HG02642 (cell line): ENCODE results near the gene CWC25.
A peak's percentile ranks its signal among the peaks of the same experiment; 100 is the strongest.

Experiments
- ATAC-seq: cut with Tn5 transposase; IDR thresholded peaks from one replicate; pipeline ENCODE4 v1.9.1; 2021; ENCODE audit warnings: mild to moderate bottlenecking; ENCODE audit not compliant: unreplicated experiment, poor library complexity

The CWC25 gene

DNA sequence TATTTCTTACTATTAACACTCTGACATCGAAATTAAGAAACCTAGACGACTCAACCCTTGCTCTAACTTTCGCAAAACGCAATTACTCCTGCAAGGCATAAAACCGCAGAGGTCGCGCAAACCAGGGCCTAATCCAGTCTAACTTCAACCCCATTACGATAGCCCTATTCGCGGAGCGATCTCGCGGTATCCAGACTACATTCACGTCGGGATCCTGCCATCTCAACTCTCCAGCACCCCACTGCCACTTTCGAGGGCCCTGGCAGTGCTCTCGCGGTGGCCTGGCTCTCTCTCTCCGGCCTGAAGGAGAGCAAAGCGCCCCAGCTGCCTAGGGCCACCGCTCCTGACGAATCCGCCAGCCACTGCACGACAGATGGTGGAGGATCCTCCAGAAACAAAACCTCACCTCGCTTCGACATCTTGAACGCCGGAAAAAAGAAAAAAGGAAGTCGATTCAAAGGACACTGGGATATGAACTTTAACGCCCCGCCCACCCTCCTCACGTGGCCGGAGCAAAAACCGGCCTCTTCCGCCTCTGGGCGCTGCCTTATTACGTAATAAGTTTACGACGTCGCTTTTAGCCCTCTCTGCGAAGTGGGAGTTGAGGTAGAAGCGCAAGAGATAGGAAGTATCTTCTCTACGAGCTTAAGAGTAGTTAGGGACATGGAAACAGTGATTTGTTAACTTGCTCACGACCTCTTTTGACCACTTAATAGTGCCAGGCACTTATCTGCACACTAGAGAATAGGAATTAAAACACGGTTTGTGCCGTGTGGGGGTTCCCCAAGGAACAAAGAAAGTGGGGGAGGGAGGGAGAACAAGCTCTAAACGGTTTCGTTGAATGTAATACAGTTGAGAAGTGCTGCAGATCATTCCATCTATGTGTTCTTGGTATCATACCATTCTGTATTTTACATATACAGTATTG is 28.4 kb upstream of the CWC25 start, which contains the start of gene RPL23:
Gene RPL23, minus strand, starts transcription at position 430 of the 928 bp plus-strand sequence. Its CDS starts 11 bp downstream, at position 419.
- peak; percentile 85 for ATAC-seq

DNA sequence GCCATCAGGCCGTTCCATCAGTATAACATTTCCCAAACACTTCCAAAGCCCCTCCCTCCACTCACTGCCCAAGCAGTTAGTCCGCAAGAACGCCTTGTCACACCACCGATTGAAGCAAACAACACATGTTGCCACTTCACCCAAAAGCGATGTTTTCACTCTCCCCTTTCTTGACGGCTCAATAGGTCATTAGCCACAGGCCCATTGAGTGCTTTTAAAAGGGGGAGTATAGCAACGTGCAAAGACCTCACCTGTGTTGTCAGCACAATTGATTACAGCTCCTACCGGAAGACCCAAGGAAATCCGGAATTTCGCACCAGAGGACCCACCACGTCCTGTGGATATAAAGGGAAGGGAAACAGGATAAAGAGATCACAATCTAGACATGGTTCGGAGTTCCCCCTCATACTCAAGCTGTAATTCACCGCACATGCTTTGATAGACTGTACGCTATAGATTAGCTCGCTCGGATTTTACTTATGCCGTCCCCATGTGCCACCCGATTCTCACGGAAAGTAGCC is 27.7 kb upstream of the CWC25 start:
- peak; percentile 5 for ATAC-seq

DNA sequence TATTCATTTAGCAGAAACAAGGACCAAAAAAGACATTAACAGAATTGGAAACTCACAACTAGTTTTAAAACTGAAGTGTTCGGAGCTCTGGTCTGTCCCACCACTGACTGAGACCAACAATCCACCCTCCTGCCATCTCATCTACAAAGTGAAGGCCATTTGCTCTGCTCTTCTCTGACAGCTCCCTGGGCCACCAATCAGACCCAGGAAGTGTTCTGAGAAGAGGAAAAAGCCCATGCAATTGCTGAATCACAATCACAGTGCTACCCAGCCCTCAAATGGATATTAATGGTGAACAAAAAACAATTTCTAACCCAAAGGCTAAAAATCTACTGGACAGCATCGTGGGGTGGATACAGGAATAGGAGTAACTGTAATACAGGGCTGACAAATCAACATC is 26.3 kb upstream of the CWC25 start:
- no peak for ATAC-seq

DNA sequence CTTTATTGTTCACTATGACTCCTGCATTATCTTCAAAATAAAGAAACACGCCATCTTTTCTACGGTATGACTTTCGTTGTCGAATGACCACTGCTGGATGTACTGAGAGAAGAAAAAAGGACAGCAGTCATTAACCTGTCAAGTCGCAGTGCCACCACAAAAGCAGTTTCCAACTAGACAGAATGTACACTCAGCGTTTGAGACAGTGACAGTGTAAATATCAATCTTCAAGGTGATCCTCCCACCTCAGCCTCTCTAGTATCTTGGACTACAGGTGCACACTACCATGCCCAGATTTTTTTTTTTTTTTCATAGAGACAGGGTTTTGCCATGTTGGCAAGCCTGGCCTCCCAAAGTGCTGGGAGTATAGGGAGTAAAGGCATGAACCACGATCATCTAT is 25.3 kb upstream of the CWC25 start:
- no peak for ATAC-seq

DNA sequence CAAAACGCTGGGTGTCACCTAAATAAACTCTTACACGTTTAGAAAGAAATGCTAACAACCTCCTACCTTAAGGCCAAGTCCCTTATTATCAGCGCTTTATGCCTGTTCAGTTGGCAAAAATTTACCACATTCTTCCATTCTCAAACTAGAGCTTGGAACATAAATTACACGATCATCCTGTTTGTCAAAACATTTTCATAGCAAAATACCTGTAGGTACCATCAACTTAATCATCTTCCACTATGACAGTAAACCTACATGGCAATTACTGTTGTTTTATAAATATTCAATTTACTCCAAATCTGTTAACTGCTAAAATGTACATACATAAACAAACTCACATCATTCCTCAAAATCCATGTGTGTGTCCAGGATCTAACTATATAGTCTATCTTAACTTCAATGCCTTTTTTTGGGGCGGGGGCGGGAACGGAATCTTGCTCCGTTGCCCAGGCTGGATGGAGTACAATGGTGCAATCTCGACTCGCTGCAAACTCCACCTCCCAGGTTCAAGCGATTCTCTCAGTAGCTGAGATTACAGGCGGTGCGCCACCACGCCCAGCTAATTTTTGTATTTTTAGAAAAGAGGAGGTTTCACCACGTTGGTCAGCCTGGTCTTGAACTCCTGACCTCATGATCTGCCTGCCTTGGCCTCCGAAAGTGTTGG is 24.0 kb upstream of the CWC25 start:
- no peak for ATAC-seq

DNA sequence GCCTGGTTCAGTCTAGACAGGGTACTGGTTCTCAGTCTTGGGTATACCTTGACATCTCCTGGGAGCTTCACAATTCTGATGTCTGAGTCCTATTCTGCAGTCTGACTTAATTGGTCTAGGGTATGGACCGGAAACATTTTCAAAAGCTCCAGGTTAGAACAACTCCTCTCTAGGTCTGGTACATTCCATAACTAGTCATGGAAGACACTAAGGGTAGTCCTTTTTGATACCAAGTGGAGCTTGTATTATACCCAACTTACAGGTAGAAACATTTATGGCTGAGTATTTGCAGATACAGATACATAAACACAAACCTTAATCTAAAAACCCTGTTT is 23.4 kb upstream of the CWC25 start:
- no peak for ATAC-seq

DNA sequence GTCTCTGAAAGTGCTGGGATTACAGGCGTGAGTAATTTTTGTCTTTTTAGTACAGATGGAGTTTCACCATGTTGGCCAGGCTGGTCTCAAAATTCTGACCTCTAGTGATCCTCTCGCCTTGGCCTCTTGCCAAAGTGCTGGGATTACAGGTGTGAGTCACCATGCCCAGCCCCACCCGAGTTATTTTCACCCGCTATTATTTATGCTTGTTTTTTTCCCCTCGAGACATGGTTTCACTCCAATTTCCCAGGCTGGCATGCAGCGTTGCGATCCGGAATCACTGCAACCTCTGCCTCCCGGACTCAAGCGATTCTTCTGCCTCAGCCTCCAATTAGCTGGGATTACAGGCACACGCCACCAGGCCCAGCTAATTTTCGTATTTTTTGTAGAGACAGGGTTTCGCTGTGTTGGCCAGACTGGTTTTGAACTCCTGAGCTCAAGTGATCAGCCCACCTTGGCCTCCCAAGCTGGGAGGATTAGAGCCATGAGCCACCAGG is 19.2 kb upstream of the CWC25 start:
- ATAC-seq: no peak

DNA sequence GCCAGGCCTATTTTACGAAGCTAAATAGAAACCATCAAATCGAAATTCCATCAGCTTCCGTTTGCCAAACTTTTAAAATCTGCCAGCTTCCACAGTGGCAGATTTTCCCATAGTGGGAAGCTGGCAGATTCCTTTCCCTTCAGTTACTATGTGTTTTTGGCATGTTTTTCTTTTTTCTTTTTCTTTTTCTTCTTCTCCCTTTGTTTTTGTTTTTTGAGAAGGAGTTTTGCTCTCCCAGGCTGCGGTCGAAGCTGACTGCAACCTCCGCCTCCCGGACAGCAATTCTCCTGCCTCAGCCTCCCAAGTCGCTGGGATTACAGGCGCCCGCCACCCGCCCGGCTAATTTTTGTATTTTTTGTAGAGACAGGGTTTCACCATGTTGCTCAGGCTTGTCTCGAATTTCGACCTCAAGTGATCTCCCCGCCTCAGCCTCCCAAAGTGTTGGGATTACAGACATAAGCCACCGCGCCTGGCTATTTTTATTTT is 684 bp upstream of the CWC25 start:
- no peak for ATAC-seq

DNA sequence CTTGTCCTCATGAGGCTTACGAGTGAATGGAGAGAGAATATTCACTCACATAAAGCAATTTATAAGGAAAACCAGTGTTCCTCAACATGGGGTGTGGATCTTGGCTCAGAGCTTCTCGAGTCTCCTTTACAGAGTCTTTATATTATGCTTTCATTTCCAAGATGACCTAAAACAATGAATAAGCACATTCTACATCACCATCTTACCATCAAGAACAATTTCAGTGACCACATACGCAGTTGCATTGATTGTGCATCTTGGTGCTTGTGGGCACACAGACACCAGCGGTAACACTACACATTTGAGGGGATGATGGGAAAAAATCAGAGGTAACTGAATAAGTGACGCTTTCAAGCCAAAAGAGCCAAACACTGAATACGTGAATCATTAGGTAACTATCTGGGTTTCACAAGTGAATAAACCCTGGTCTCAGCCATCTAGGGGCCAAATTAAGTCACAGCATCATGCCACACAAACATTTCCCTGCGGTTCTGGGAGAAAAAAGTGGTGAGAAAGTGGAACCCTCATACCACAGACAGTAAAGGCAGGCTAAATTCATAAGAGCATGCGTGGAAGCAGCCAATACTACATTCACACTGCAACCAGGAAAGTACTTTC is 9.4 kb downstream of the CWC25 start:
- ATAC-seq: no peak

DNA sequence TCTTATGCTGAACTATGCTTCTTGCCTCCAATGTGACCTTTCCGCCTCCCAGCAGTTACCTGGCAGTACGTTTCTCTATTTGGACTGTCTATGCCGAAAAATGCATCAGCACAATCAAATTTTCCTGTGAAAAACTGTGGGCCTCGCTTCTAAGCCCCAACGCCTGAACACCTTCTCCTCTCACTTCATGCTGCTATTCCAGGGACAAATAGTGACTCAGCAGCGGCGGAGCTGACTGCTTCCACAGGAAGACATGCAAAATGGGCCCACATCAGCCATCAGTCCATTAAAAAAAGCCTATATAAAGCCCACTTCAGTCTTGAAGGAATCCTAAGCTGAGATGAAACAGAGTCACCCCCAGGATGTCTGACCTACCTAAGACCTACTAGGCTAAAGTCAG is 15.3 kb downstream of the CWC25 start:
- ATAC-seq: no peak

DNA sequence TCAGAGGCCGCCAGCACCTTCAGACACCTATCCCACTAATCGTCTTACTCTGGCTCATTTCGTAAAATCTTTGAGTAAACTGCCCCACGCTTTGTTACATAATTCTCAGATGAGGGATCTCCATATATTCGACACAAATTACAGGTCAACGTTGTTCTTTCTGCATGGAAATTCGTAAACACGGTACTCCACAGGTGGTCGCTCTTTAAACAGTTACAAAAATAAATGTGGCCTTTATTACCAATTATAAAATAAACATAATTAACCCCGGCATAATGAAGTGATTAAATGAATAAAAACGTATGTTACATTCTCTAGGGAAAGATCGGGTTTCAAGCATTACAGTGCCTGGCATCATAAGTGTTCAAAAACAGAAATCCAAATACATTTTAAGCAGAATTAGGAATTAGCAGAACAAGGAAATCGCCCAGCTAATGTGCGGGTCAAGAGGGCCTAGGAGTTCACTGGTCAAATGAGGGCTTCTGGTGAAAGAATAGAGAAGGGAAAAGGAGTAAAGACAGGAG is 24.8 kb downstream of the CWC25 start:
- ATAC-seq: no peak

DNA sequence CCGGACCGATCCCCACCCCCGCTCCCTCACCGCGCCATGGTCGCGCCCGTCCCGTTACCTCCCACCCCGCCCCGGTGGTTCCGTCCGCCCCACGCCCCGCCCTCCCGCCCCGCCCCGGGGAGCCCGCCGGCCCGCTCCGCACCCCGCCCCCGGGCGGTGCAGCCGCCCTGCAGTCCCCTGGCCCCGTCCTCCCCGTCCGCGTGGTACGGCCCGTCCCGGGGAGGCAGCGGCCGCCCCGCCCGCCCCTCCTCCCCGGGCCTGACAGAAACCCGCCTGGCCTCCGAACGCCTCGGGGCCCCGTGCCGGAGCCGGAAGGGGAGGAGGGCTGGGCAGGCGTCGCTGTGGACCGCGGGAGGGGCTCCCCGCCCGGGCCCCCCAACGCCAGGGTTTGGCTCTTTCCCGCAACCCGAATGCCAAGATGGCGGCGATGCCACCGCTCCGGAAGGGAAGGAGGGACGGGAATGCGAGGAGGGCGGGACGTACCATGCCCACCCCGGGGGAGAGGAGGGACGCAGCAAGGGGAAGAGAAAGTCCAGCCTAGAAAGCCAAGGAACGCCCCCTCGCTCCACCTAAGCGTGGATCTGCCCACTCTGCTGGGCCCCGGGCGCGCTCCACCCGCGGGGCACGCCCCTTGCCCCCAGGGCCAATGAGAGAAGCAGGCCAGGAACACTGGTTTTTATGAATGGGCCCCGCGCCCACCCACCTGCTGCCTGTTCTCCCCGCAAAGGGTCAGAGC is 25.5 kb downstream of the CWC25 start, which contains the start of gene PIP4K2B:
Gene PIP4K2B, minus strand, starts transcription at position 56 of the 736 bp plus-strand sequence. CDS start 132 bp downstream, outside the sequence.
- peak; percentile 87 for ATAC-seq

DNA sequence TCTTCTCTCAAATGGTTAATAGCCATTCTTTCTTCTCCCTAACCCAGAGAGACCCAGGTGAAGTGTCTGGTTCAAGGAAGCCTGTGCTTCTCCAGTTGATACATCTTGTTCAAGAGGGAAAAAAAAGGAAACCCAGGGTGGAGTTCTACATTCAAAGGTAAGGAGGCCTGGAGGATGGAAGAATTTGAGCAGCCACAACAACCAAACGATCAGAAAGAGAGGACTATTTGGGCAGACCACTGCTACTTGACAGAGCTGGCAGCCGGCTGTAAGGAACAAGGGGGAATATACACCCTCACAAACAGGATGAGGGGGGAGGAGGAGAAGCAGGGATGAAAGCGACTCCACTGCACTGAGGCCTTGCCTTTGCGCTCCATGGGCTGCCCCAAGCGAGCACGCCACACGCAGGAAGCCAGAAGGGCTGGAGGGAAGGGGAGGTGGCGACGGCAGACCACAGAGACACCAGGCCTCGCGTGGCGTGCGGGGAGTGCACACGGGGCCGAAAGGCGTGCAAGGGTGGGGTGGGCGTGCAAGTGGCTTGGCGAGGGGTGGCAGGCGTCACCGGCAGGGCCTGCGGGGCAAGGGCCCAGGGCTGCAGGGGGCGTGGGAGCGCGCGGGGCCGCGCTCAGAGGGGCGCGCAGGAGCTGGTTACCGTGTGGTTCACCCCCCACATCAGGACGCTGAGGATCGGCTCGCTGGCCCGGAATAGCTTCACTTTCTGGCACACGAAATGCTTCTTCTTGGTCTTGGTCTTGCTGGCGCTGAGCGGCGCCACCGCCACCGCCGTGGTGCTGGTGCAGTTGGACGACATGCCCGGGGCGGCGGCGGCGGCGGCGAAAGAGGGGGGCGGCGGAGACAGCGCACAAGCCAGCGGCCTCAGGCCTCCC is 26.3 kb downstream of the CWC25 start:
- ATAC-seq: peak; percentile 27

DNA sequence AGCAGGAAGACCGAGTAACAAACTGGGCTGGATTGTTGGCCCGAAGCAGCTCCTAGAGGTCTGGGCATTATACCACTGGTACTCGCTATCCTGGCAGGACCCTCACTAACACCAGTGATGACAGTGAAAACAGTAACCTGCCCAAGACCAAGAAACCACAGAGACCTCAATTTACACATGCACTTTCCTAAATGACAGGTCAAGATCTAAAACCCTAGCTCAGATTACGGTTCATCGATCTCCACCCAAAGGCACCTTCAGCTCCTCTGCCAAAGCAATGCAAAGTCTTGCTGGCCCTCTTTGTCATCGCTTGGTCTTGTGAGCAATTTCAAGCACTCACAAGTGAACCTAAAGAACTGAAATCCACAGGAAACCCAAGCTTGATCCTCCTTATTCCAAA is 27.3 kb downstream of the CWC25 start:
- ATAC-seq: no peak

DNA sequence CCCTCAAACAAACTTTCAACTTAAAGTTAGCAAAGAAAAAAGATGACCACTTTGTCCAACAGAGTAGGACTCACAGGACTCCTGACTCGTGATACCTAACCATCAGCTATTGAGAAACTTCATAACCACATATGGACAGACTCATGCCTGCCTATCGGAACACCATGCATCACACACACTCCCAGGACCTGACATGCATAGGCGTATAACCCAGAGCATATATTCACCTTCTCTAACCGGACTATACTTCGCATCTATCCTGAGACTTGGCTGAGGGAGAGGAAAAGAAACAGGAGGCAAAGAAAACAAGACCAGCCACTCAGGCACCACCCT is 28.0 kb downstream of the CWC25 start:
- no peak for ATAC-seq

DNA sequence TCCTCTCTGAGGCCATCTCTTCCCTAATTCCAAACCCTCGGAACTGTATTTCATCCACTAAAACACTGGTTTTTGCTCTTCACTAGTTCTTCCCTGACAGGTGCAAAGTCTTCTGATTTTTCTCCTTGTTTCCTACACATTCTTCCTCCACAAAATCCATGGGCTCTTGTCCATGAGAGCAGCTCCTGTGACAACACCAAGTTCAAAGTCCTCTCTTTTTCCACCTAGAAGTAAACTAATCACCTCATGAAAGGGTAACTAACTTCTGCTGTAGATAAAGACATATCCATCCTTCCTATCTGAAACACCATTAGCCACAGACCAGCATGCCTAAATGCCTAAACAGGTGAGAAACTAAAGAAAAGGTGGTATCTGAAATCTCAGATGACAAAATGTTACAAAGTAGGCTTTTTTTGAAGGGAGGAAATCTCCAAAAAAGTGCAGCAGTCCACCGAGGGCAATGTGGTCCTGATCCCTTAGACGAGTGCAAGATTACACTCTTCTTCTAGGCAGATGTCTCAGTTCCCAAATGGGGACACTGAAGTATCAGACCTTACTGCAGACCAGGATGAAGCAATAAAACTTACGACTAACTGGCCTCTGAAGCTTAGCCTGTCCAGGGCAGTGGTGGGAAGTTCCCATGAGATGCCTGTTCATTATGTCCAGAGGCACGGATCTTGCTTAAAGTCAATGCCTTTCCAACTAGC is 28.5 kb downstream of the CWC25 start:
- ATAC-seq: no peak

DNA sequence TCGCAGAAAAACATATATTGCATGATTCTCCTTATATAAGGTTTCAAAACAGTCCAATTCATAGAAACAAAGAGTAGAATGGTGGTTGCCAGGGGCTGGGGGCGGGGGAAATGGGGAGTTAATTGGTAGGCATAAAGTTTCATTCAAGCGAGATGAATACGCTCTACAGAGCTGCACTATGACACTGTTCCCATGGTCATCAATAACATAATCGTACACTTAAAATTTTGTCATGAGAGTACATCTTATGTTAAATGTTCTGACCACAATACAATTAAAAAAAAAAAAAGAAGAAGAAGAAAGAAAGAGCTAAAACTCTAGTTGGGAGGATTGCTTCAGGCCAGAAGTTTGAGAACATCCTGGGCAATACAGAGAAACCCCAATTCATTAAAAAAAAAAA is 30.9 kb downstream of the CWC25 start:
- no peak for ATAC-seq

DNA sequence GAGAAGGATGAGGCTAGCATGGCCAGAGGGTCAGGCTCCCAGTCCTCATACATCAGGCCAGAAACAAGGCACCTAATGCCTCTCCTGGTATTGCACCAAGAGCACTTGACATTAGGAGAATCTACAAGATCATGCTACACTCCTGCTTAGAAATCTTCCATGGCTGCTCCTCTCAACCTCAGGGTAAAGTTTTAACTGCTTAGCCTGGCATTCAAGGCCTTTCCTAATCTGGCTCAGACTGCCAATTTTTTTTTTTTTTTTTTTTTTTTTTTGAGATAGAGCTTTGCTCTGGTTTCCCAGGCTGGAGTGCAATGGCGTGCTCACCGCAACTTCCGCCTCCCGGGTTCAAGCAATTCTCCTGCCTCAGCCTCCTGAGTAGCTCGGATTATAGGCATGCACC is 34.0 kb downstream of the CWC25 start:
- ATAC-seq: no peak
